GM12878 (cell line): ENCODE data around the gene KRTAP5-7. TPM values are rescaled to one million over a fixed set of nuclear protein-coding genes. Genes with fewer than 3 reads are reported as not detected.

Experiments used
- ATAC-seq: fragments of 200-7000 bp; cut with Tn5 transposase; 3 replicates; pipeline ENCODE4 v1.9.1; 2020; ENCODE audit warnings: mild to moderate bottlenecking, moderate library complexity
- BruUV-seq: library from RNA; stranded (reverse); fragments of 400-500 nt; replicated peaks from 2 replicates; lab custom pipeline; 2021; lab: Mats Ljungman, UMichigan
- CTCF ChIA-PET: fragments of 300-600 bp; sonication (Branson Sonifier 250); formaldehyde crosslinking; extraction: SDS; loops from one replicate; lab custom pipeline; 2021; ENCODE audit warnings: inconsistent platforms; lab: Yijun Ruan, JAX
- POLR2A ChIA-PET: fragments of 350-600 bp; formaldehyde crosslinking; extraction: SDS; loops from one replicate; lab custom pipeline; 2021; ENCODE audit warnings: inconsistent platforms; lab: Charles Lee
- RAD21 ChIA-PET: fragments of 300-600 bp; sonication (Branson Sonifier 250); formaldehyde crosslinking; loops from one replicate; lab custom pipeline; 2023; ENCODE audit warnings: antibody characterized with exemption; ENCODE audit not compliant: unreplicated experiment; lab: Charles Lee
- SMC1A ChIA-PET: fragments of 300-600 bp; sonication (Branson Sonifier 250); formaldehyde crosslinking; loops from one replicate; lab custom pipeline; 2023; ENCODE audit not compliant: unreplicated experiment, uncharacterized antibody; lab: Charles Lee
- DNase-seq: peaks from one replicate; pipeline ENCODE4 v3.0.0-alpha.2; 2011; ENCODE audit warnings: low read depth, low spot score
- FAIRE-seq: peaks from 3 replicates; lab custom pipeline; 2011; peaks lifted over from hg19 to GRCh38; lab: Jason Lieb, UNC
- H2AFZ ChIP-seq: 2 replicates; pipeline ENCODE4 v1.6.0; 2011; ENCODE audit warnings: low read depth, low read length, control low read depth; ENCODE audit not compliant: control insufficient read depth
- H3K27ac ChIP-seq: 2 replicates; pipeline ENCODE4 v1.5.1; 2011; ENCODE audit warnings: control low read depth; ENCODE audit not compliant: control insufficient read depth, insufficient read depth
- H3K27me3 ChIP-seq, 2 experiments: replicated peaks in 1 of 2; 2 replicates each; pipeline versions ENCODE4 v1.6.0 to v1.6.1; 2011; ENCODE audit warnings: low read length in 1 of 2; ENCODE audit not compliant: control insufficient read depth in 2 of 2, insufficient read depth in 2 of 2
- H3K36me3 ChIP-seq, 2 experiments: 2 replicates each; pipeline ENCODE4 v1.5.1; 2011; ENCODE audit warnings: low read length in 1 of 2; ENCODE audit not compliant: control insufficient read depth in 2 of 2, insufficient read depth in 2 of 2
- H3K4me1 ChIP-seq: 2 replicates; pipeline ENCODE4 v1.6.1; 2011; ENCODE audit warnings: mild to moderate bottlenecking, low read length, moderate library complexity, mixed read lengths; ENCODE audit not compliant: control insufficient read depth, insufficient read depth
- H3K4me2 ChIP-seq: 2 replicates; pipeline ENCODE4 v1.6.0; 2011; ENCODE audit warnings: control low read depth; ENCODE audit not compliant: control insufficient read depth, insufficient read depth
- H3K4me3 ChIP-seq: fragments of 200-600 bp; sonication (generic); 2 replicates; pipeline ENCODE4 v1.5.1; 2016
- H3K79me2 ChIP-seq: 2 replicates; pipeline ENCODE4 v1.6.0; 2011; ENCODE audit warnings: low read length; ENCODE audit not compliant: control insufficient read depth, insufficient read depth
- H3K9ac ChIP-seq: 2 replicates; pipeline ENCODE4 v1.8.0; 2011; ENCODE audit warnings: low read length, control low read depth, mixed read lengths; ENCODE audit not compliant: control insufficient read depth, insufficient read depth
- H3K9me3 ChIP-seq: replicated peaks from 3 replicates; pipeline ENCODE4 v1.5.1; 2011; ENCODE audit warnings: mild to moderate bottlenecking, low read length; ENCODE audit not compliant: control insufficient read depth, insufficient read depth
- H4K20me1 ChIP-seq: 2 replicates; pipeline ENCODE4 v1.6.0; 2011; ENCODE audit not compliant: control insufficient read depth, insufficient read depth
- BMI1 ChIP-seq: fragments of 450-650 bp; IDR thresholded peaks from 2 replicates; pipeline ENCODE4 v1.6.1; 2016; ENCODE audit warnings: mild to moderate bottlenecking, moderate library complexity, borderline replicate concordance
- CBX3 ChIP-seq: fragments of 200-600 bp; sonication (generic); IDR thresholded peaks from 2 replicates; pipeline ENCODE4 v1.6.1; 2016; ENCODE audit warnings: low read depth, borderline replicate concordance
- EED ChIP-seq: sonication (generic); IDR thresholded peaks from 2 replicates; pipeline ENCODE4 v1.6.1; 2016; ENCODE audit warnings: antibody characterized with exemption, low read depth
- HCFC1 ChIP-seq: fragments of 150-350 bp; IDR thresholded peaks from 2 replicates; pipeline ENCODE4 v1.6.1; 2014; ENCODE audit warnings: low read length
- JUND ChIP-seq: IDR thresholded peaks from 2 replicates; pipeline ENCODE4 v1.6.1; 2012; ENCODE audit warnings: low read depth, mild to moderate bottlenecking, low read length, improper control_type of control experiment, moderate library complexity
- KLF5 ChIP-seq: fragments of 450-650 bp; IDR thresholded peaks from 2 replicates; pipeline ENCODE4 v1.6.1; 2014; ENCODE audit warnings: mild to moderate bottlenecking; ENCODE audit not compliant: partially characterized antibody
- NR2F1 ChIP-seq: fragments of 450-650 bp; conservative IDR thresholded peaks from 2 replicates; pipeline ENCODE4 v1.6.1; 2017; ENCODE audit warnings: mild to moderate bottlenecking
- NRF1 ChIP-seq: conservative IDR thresholded peaks from 2 replicates; pipeline ENCODE4 v1.6.1; 2011; ENCODE audit warnings: mild to moderate bottlenecking, low read depth, low read length, improper control_type of control experiment
- PKNOX1 ChIP-seq: fragments of 450-650 bp; IDR thresholded peaks from 2 replicates; pipeline ENCODE4 v1.6.1; 2016; ENCODE audit warnings: mild to moderate bottlenecking
- POLR2AphosphoS2 ChIP-seq: IDR thresholded peaks from 2 replicates; pipeline ENCODE4 v1.6.1; 2011; ENCODE audit warnings: low read depth, mild to moderate bottlenecking, low read length, improper control_type of control experiment, moderate library complexity
- RUNX3 ChIP-seq: IDR thresholded peaks from 2 replicates; pipeline ENCODE4 v1.6.1; 2012; ENCODE audit warnings: low read length, inconsistent platforms
- SMARCA5 ChIP-seq: fragments of 450-650 bp; IDR thresholded peaks from 2 replicates; pipeline ENCODE4 v1.6.1; 2017; ENCODE audit warnings: mild to moderate bottlenecking
- ZNF384 ChIP-seq: IDR thresholded peaks from 2 replicates; pipeline ENCODE4 v1.6.1; 2012; ENCODE audit warnings: low read depth, mild to moderate bottlenecking, low read length, improper control_type of control experiment, borderline replicate concordance
- ZZZ3 ChIP-seq: IDR thresholded peaks from 2 replicates; pipeline ENCODE4 v1.6.1; 2011; ENCODE audit warnings: low read depth; ENCODE audit not compliant: control insufficient read depth, insufficient read length
- WGBS: methylation state at CpG from one replicate; pipeline ENCODE4 v1.1.6; 2016; ENCODE audit warnings: low lambda C conversion rate; ENCODE audit not compliant: insufficient replicate concordance, insufficient coverage; ENCODE audit errors: missing lambda C conversion rate; 5-methylcytosine and 5-hydroxymethylcytosine counted together
- in situ Hi-C: fragments of 300-500 bp; cut with MboI; formaldehyde crosslinking; loops from 9 replicates; pipeline ENCODE4 v1.14.3; 2018; ENCODE audit warnings: mixed read lengths
- intact Hi-C: fragments of 100-400 bp; cut with micrococcal nuclease; formaldehyde crosslinking; loops from one replicate; pipeline ENCODE4 v1.14.2; 2022; ENCODE audit not compliant: unreplicated experiment
- polyA plus RNA-seq, 11 experiments: library from polyadenylated mRNA; depleted of rRNA in 4 of 11; unstranded in 6 of 11; stranded (reverse) in 5 of 11; fragments of >200 nt; fragmentation: Nextera tagmentation in 4 of 11; fragmentation: Illumina TruSeq in 1 of 11; extraction: Ambion mirVana in 4 of 11; extraction: Trizol in 1 of 11; gene quantifications; 1 replicate in 1 of 11; 2 replicates in 10 of 11; pipeline versions ENCODE4 v1.2.1 to v1.2.3, GENCODE V29; 2011 to 2016; ENCODE audit warnings: inconsistent platforms in 2 of 11, missing spikeins in 2 of 11, low read depth in 1 of 11
- total RNA-seq, 4 experiments: library from RNA; depleted of rRNA in 3 of 4; stranded (reverse); fragments of >200 nt in 3 of 4; fragmentation: Illumina TruSeq in 1 of 4; extraction: Trizol in 1 of 4; gene quantifications; 2 replicates each; pipeline versions ENCODE4 v1.2.1 to v1.2.3, GENCODE V29; 2013 to 2021
- TF ChIP-seq, protein P1 (sequence below): fragments of 450-650 bp; IDR thresholded peaks from 2 replicates; pipeline ENCODE4 v1.6.1; 2017; ENCODE audit warnings: antibody characterized with exemption, mild to moderate bottlenecking, moderate library complexity
- TF ChIP-seq, protein P2 (sequence below): IDR thresholded peaks from 2 replicates; pipeline ENCODE4 v1.6.1; 2011; ENCODE audit warnings: low read depth, mild to moderate bottlenecking, low read length, moderate library complexity, borderline replicate concordance; ENCODE audit errors: extremely low read depth
- TF ChIP-seq, protein P3 (sequence below): IDR thresholded peaks from 2 replicates; pipeline ENCODE4 v1.6.1; 2012; ENCODE audit warnings: mild to moderate bottlenecking, low read depth, low read length

The KRTAP5-7 gene
- total and polyA plus RNA-seq, 10 of the 15 experiments (the other 5 are each of a cell fraction or from before 2014, with no cell fraction given) = 0.07 to 0.23 (median 0.19) TPM; not detected in 6

GRCh38 chr11:71499125-71499524, 27.9 kb upstream of the KRTAP5-7 start:
- Histone ChIP-seq H3K79me2 (no peaks in the 10 kb centered on the region), H2AFZ (no peak overlapping the region), H3K27ac (no peak overlapping the region), H3K4me2 (no peak overlapping the region), H3K27me3 (no peaks in the 10 kb centered on the region), H3K36me3 (peaks cover 21 to 24% of the 10 kb centered on the region in 2 experiments), H3K9me3 (no peaks in the 10 kb centered on the region; the same call in 2 of the 3 replicates), H3K4me1 (no peaks in the 10 kb centered on the region), H3K9ac (no peak overlapping the region), H3K4me3 (no peak overlapping the region), H4K20me1 (no peaks in the 10 kb centered on the region; the same call in 1 of the 2 replicates)
- intact Hi-C loops = no loop called here
- CTCF ChIA-PET = no interaction called here
- ATAC-seq (no peak), DNase-seq (no peak), FAIRE-seq (no peak)
- WGBS = 90% methylated on average over 13 of the region's 13 CpGs
- in situ Hi-C loops = no loop called here
- SMC1A ChIA-PET = no interaction called here
- no TSS peak for BruUV-seq
- TF ChIP-seq HCFC1 (no peak), ZZZ3 (no peak), KLF5 (no peak), EED (no peak), NR2F1 (no peak), JUND (no peak), BMI1 (no peak), POLR2AphosphoS2 (no peak), NRF1 (no peak), PKNOX1 (no peak), ZNF384 (no peak), SMARCA5 (no peak), RUNX3 (no peak), CBX3 (no peak)
- TF ChIP-seq, protein P1, sequence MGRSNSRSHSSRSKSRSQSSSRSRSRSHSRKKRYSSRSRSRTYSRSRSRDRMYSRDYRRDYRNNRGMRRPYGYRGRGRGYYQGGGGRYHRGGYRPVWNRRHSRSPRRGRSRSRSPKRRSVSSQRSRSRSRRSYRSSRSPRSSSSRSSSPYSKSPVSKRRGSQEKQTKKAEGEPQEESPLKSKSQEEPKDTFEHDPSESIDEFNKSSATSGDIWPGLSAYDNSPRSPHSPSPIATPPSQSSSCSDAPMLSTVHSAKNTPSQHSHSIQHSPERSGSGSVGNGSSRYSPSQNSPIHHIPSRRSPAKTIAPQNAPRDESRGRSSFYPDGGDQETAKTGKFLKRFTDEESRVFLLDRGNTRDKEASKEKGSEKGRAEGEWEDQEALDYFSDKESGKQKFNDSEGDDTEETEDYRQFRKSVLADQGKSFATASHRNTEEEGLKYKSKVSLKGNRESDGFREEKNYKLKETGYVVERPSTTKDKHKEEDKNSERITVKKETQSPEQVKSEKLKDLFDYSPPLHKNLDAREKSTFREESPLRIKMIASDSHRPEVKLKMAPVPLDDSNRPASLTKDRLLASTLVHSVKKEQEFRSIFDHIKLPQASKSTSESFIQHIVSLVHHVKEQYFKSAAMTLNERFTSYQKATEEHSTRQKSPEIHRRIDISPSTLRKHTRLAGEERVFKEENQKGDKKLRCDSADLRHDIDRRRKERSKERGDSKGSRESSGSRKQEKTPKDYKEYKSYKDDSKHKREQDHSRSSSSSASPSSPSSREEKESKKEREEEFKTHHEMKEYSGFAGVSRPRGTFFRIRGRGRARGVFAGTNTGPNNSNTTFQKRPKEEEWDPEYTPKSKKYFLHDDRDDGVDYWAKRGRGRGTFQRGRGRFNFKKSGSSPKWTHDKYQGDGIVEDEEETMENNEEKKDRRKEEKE = no peak
- TF ChIP-seq, protein P2, sequence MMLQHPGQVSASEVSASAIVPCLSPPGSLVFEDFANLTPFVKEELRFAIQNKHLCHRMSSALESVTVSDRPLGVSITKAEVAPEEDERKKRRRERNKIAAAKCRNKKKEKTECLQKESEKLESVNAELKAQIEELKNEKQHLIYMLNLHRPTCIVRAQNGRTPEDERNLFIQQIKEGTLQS = no peak
- TF ChIP-seq, protein P3, sequence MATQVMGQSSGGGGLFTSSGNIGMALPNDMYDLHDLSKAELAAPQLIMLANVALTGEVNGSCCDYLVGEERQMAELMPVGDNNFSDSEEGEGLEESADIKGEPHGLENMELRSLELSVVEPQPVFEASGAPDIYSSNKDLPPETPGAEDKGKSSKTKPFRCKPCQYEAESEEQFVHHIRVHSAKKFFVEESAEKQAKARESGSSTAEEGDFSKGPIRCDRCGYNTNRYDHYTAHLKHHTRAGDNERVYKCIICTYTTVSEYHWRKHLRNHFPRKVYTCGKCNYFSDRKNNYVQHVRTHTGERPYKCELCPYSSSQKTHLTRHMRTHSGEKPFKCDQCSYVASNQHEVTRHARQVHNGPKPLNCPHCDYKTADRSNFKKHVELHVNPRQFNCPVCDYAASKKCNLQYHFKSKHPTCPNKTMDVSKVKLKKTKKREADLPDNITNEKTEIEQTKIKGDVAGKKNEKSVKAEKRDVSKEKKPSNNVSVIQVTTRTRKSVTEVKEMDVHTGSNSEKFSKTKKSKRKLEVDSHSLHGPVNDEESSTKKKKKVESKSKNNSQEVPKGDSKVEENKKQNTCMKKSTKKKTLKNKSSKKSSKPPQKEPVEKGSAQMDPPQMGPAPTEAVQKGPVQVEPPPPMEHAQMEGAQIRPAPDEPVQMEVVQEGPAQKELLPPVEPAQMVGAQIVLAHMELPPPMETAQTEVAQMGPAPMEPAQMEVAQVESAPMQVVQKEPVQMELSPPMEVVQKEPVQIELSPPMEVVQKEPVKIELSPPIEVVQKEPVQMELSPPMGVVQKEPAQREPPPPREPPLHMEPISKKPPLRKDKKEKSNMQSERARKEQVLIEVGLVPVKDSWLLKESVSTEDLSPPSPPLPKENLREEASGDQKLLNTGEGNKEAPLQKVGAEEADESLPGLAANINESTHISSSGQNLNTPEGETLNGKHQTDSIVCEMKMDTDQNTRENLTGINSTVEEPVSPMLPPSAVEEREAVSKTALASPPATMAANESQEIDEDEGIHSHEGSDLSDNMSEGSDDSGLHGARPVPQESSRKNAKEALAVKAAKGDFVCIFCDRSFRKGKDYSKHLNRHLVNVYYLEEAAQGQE = no peak
- RAD21 ChIA-PET = no interaction called here
- POLR2A ChIA-PET = no interaction called here
